GM18520 (cell line): Measurements from ENCODE around the gene TRIM29.
"Not testable (repeated sequence)": the region's sequence is repeated elsewhere in the genome, so short reads cannot be mapped to it uniquely, and the experiment has no call there.

Experiments used
- ATAC-seq: cut with Tn5 transposase; IDR thresholded peaks from one replicate; pipeline ENCODE4 v1.9.1; 2021; ENCODE audit not compliant: unreplicated experiment

Gene TRIM29

DNA sequence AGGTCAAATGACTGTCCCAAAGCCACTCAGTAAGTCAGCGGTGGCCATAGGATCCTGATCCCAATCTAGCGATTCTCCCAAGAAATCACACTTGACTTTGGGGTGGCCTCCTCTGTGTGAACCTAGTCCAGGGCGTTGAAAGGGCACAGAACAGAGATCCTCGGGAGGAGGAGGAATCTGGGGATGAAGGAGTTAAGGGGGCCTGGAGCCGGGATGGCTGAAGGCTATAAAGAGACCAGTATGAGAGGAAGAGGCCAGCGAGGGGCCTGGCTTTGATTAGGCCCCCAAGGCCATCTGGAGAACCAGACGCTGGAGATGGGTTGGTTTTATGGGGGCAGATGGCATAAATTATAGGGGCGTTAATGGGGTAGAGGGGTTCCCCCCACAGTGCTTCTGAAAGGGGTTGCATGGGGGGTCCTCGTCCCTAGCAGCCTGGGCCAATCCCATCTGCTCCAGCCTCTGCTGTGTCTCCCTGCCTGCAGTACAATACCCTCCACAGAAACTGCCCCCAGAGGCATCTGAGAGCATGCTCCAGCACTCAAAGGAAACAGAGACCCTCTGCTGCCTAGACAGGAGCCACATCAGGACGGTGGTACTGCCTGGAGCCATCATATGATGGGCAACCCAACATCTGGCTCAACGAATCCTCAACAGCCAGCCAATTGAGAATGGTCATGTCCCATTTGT, 35.2 kb upstream of the TRIM29 start:
- ATAC-seq = no peak

DNA sequence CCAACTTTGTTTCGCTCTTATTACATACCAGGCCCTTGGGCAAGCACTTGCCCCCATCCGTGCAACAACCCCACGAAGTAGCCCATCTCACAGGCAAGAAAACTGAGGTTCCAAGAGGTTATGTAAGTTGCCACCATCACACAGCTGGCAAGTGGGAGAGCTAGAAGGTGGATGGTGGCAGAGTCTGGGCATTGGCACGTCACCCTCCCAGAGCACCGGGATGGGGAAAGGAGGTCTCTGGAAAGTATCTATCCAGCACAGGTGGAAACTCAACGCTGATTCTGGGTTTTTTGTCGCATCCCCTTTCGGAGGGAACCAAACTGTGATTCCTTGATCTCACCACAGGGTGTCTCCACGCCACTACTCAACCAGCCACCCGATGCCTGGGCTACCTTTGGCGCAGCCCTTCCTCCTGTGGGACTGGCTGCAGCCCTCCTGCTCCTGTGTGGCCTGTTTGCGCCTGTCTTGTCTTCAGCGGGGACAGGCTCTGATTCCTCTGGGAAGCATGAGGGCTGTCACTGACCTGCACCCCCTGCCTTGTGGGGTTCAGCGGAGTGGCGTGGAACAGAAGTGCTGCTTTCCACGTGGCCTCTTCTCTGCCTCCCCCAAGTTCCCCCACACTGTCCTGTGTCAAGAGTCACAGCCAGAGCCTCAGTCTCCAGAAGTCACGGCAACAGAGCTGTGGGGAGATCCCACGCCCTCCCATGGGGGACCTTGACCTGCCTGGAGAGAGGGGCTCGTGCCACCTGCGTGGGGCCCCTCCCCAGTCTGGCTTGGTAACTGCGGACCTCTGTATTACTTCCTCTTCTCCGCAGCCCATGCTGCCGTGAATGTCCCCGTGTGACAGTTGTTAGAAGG, 34.4 kb upstream of the TRIM29 start:
- no peak for ATAC-seq

DNA sequence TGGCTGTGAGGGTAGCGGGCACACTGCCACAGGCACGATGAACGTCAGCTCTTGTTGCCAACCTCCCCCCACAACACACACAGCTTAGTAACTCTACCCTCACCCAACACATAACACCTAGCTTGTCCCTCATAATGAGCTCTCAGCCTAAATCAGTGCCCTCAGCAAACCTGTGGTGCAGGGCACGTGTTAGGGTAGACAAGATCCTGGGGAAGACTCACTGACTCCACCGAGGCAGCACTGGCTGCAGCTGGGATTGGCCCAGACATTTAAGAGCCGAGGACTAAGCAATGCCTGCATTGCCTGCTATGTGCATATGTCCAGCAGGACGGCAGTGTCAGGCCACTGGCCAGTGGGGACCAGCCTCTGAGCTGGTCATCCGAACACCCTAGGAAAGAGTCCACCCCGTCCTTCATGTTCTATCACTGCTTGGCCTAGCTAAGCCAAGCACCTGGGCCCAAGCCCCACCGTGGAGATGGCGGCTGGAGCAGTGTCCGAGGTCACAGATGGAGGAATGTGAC, 32.9 kb upstream of the TRIM29 start:
- ATAC-seq = no peak

DNA sequence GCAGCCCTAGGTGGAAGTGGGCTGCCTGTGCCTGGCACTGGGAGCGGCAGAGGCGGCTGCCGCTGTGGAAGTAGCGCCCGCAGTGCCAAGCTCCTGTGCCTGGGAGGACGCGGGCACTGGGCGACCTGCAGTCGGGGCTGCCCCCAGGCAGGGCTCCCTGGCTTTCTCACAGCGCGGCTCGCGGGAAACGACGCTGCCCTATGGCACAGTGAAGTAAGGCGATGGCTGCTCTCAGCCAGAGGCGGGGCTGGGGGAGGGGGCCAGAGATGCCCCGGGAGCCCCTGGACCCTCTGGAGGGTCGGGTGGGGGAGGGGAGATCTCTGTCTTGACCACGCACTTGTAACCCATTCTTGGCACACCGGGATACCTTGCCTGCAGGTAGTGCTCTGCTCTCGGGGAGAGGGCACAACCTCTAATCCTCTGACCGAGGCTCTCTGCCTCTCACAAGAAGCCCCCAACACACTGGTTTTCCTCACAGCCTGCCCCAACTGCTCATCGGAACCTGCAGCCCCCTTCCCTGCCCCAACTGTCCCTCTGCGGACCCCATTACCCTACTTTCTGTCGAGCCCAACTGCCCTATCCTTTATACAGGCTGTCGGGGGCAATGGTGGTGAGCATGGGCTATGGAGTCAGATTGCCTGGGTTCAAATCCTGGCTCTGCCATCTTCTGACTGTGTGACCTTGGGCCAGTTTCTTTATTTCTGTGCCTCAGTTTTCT, 32.2 kb upstream of the TRIM29 start:
- ATAC-seq = no peak

DNA sequence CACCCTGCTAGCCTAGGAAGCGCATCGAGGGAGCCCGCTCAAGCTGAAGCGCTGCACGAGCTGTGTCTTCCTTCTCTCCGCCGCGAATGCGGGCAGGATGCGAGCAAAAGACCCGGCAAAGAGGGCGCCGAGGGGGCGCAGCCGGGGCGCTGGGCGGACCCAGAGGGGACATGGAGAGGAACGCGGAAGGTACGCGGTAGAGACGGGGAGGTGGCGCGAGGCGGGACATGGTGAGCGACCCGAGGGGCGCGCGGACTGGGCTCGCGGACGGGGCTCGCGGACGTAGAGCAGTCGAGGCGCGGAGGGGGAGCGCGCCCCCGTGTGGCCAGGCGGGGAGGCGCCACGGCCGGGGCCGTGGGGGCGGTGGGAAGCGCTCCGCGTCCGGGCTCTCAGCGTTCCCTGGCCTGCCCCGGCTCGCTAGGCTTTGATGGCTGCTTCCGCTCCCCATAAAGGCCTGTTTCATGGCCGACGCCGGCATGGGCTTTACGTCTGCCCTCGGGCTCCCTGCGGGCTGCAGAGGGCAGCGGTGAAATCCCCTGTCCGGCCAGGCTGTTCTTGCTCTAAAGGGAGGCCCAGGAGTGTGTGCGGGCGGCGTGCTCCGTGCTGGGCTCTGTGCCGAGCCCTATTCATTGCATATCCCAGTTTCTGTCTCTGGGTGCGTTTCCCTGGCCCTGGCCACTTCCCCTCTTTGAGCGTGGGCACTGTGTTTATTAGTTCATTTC, 31.2 kb upstream of the TRIM29 start:
- ATAC-seq = no peak

DNA sequence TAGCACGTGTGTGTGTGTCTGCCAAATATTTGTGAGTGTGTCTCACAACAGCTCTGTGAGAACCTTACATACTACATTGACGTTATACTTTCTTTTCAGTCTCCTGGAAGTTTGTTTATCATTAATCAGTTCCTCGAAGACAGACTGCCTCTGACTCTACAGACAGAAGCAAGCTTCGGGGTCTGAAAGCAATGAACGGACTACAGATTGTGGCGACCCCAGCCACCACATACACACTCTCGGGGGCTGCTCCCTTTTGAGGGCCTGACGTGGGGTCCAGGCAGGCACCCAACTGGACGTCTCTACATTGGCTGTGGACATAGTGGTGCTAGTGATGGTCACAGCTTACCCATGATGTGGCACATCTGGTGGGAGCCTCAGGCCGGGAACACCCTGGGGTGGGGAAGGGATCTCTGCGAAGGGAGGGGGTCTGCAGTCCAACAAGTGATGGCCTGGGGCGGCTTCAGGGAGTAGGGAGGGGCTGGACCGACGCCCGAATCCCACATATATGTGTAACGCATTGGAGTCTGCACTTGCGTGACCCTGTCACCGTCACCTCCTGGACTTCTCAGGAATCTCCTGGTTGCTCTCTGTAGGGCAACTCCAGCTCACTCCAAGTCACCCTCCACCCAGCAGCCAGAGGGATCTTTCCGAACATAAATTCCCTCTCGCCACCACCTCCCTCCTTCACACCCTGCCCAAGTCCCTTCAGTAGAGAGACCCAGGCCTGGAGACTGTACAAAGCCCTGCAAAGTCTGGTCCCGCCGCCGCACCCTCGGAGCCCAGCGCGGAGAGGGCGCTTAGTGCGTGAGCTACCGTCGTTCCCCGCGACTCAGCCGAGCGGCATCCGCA, 30.4 kb upstream of the TRIM29 start:
- no peak for ATAC-seq

DNA sequence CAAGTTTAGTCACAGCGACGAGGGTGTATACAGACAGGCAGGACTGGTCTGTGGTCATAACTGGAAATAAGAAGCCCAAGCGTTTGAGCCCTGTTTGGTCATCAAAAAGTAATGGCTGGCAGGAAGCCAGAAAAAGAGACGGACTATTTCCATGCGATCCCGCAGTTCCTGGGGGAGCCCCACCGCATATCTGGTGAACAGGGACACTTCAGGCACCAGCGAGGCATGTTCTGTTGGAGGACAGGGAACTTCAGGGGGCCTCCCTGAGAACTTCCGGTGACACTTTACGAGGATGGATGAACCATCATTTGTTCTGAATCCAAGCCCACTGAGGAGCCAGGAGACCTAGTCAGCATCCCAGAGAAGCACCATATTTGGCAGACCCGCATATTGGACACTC, 29.7 kb upstream of the TRIM29 start:
- ATAC-seq = no peak

DNA sequence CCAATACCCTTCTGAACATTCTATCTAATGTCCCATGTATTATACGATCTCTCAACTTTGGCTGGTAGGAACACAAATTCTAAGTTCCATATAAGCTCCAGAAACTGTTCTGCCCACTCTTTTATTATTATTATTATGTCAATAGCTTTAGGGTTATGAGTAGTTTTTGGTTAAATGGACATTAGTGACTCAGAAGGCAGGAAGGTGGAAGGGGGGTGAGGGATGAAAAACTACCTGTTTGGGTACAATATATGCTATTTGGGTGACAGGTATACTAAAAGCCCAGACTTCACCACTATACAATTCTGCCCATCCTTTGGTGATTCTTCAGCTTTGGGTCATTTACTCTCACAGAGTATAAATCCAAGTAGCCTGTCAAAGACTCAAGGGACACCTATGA, 22.5 kb upstream of the TRIM29 start:
- no peak for ATAC-seq

DNA sequence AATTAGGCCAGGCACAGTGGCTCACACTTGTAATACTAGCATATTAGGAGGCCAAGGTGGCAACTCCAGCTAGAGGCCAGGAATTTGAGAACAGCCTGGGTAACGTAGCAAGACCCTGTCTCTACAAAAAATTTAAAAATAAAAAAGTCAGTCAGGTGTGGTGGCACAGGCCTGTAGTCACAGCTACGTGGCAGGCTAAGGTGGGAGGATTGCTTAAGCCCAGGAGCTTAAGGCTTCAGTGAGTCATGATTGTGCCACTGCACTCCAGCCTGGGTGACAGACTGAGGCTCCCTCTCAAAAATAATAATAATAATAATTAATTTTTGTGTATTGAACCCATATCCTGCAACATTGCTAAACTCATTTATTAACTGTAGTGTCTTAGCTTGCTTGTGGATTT, 15.3 kb upstream of the TRIM29 start:
- no peak for ATAC-seq

DNA sequence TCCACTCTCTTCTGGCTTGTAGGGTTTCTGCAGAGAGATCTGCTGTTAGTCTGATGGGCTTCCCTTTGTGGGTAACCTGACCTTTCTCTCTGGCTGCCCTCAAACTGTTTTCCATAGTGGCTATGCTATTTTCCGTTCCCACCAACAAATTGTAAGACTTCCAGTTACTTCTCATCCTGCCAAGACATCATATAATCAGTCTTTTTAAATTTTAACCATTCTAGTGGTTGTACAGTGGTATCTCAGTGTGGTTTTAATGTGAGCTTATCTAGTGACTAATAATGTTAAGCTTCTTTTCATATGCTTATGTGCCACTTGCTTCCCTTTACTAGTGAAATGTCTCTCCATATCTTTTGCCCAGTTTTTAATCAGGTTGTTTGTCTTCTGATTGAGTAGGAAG, 13.6 kb upstream of the TRIM29 start:
- no peak for ATAC-seq

DNA sequence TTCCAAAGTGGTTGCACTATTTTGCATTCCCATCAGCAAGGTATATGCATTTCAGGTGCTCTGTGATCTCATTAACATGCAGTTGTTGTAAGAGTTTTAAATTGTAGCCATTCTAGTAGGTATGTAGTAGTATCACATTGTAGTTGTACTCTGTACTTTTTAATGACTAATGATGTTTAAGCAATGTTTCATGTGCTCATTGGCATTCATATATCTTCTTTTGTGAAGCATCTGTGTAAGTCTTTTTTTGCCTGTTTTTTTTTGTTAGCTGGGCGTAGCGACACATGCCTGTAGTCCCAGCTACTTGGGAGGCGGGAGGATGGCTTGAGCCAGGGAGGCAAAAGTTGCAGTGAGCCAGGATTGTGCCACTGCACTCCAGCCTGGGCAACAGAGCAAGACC, 11.3 kb upstream of the TRIM29 start:
- no peak for ATAC-seq

DNA sequence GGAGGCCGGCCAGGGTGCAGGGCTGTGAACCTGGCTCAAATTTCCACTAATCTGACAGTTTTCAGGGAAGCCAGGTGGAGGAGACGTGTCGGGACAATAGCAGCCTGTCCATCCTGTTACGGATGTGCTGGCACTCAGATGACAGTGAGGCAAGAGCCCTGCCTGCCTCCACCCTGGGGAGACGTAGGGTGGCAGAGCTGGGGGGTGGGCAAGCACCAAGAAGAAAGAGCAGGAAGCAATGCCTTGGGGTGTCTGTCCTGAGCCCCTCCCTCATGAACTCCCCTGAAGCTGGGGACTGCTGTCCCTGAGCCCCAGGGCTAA, 10.0 kb upstream of the TRIM29 start:
- no peak for ATAC-seq

DNA sequence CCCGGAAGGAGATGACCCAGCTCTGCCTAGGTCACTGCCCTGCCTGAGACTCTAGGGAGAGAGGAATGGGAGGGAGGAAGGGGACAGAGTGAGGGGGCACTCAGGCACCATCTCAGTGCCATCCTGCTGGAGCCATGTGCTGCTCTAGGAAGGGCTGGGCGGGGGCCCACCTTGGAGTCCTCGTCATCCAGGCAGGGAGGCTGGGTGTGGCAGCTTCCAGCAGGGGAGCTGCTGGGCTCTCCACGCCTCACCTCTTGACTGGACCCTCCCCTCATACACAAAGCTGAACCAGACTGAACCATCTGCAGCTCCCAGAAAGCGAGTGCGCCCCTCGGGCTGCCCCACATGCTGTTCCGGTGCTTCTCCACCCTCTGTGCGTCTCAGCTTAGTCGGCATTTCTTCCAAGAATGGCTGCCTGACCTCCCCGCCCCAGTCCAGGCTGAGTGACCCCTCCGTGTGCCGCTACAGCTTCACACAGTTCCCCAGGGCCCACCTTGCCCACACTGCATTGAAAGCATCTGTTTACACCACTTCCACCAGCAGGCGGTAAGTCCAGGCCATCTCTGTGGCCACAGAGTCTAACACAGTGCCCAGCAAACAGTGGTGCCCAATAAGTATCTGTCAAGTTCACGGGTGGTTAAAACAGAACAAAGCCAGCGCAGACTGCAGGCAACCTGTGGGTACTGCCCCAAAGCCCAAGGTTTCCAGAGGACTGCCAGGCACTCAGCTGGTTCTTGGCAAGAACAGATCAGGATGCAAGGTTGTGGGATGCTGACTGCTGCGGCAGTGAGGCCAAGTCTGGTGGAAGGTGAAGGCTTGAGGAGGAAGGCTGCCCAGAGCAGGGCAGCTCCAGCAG, 9.4 kb upstream of the TRIM29 start:
- no peak for ATAC-seq

DNA sequence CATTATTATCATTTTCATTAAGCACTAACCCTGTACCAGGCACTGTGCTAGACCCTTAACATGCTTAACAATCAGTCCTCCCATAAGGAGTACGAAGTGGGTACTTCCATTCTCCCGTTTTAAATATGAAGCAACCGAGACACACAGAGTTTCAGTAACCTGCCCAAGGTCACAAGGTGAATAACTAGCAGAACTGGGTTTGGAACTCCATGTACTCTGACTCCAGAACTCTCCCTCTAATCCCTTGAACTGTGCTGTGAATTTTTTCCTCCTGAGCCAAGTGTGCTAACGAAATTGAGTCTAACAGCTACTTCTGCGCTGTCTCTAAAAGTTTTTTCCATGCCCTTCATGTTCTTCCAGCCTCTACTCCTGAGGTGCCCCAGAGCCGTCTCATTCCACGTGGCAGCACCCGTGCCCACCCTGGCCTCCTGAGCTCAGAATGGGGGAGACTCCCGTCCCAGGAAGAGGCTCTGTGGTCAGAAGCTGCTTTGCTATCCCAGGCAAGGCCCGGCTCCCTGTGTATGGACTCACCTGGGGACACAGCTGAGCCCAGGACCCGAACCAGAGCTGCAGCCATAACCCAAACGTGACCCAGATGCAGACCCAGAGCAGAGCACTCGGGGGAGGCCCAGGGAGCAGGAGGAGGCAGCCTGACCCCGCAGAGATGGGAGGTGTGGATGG, 8.6 kb upstream of the TRIM29 start:
- no peak for ATAC-seq

DNA sequence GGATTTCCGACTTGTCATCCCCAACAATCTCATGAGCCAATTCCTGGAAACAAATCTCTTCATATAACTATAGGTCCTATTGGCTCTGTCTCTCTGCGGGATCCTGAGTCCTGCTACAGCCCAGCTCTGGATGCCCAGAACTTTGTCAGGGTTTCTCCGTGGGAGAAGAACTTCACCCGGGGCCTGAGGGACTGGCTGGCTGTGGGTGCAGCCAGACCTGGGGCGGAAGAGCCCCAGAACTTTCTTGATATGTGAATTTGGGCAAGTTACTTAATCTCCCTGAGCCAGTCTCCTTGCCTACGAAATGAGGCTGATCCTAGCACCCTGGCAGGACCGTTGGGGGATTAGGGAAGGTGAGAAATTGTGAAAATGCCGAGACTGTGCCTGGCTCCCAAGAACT, 6.6 kb upstream of the TRIM29 start:
- ATAC-seq = no peak

DNA sequence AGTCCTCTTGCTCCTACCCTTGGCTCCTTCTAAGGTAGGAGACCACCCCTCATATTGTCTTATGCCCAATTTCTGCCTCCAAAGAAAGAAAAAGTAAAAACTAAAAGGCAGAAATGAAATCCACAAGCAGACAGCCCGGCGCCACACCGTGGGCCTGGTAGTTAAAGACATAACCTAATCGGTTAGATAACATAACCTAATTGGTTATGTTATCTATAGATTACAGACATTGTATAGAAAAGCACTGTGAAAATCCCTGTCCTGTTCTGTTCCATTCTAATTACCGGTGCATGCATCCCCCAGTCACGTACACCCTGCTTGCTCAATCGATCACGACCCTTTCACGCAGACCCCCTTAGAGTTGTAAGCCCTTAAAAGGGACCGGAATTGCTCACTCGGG, 5.6 kb upstream of the TRIM29 start:
- ATAC-seq = not testable (repeated sequence)

DNA sequence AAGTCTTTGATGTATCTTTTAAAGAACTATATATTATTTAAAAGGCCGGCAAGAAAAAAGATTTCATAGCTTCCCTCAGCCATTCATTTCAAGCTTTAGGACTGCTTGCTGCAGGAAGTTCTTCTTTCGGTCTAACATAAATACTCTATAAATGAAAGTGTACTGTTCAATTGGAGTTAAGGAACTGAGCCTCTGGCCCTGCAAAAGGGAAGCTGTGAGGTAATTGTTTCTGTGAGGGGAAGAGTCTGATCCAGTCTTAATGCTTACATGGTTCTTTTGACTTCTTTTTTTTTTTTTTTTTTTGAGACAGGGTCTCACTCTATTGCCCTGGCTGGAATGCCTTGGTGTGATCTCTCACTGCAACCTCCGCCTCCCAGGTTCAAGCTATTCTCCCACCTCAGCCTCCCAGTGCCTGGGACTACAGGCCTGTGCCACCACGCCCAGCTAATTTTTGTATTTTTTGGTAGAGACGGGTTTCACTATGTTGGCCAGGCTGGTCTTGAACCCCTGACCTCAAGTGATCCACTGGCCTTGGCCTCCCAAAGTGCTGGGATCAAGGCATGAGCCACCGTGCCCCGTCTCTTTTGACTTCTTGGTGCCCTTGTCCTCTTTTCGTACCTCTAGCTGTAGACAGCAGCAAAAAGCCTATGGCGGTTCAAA, 4.7 kb upstream of the TRIM29 start:
- no peak for ATAC-seq

DNA sequence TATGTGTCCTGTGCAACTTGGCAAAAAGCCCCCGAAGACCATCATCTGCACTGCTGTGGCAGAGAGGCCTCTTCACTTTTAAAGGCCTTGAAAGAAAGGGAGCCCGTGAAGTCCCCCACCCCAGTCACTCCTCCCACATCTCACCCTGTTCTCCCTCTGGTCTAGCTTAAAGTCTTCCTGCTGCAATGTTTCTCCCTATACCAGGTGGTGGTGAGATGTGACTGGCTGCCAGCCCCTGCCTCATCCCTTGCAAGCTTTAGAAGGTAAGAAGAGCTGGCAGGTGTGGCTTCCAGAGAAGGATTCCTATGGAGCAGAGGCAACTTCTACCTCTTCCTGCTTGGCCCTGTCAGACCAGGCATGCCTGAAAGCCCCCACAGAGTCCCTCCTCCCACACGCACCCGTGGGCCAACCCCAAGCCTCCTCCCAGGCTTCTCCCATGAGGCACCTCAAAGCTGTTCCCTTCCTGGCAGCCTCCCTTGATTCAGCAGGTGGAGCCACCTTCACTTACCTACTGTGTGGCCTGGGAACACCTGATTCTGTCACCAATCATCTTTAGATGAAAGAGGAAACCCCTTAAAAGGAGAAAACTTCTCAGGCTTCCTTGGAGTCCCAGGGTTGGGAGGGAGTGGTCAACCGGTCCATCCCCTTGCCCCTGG, 4.0 kb upstream of the TRIM29 start:
- no peak for ATAC-seq
